CD4-positive, alpha-beta T cell treated with Interleukin-6 for 4 hours (primary cell): ENCODE measurements around the gene GORAB.

ENCODE experiments used
- DNase-seq: peaks from one replicate; pipeline ENCODE4 v3.0.0-alpha.2; 2020; ENCODE audit warnings: mixed read lengths

Gene GORAB

DNA sequence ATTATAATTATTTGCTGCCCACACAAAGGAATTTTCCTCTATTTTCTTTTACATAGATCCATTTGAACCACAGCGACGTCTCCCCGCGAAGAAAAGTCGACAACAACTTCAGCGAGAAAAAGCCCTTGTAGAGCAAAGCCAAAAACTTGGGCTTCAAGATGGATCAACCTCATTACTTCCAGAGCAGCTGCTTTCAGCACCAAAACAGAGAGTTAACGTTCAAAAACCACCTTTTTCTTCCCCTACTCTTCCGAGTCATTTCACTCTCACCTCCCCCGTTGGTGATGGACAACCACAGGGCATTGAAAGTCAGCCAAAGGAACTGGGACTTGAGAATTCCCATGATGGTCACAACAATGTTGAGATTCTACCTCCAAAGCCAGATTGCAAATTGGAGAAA is 7.2 kb downstream of the GORAB start:
- DNase-seq, result no peak

DNA sequence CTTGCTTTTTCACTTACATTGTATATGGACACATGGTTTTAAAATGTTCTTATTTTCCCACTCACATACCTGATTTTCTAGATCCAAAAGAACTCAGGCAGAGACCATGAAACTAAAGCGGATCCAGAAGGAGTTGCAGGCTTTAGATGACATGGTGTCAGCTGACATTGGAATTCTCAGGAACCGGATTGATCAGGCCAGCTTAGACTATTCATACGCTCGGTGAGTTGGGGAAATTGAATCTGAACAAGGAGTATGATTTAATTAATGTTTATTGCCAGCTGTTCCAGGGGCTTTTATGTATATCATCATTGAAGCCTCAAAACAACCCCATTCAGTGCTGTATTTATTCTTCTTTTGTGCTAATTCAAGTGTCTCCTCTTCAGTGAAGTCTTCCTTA is 12.7 kb downstream of the GORAB start:
- no peak for DNase-seq

DNA sequence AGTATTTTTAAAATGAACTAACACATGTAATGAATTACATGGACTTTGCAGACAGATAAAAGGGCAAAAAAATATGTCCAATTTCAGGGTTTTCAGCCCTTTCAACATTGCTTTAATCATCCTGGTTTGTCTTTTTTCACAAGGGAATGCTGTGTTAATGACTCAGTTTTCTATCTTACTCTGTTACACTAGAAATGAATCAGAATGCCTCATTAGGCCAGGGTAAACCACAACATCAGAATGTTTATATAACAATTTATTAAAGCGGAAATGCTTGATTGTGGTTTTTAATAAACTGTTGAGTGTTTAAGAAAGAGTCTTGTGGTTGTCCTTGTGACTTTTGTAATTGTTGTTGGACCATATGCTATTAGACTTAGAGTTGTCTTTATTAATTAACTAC is 13.5 kb downstream of the GORAB start:
- DNase-seq, result no peak

DNA sequence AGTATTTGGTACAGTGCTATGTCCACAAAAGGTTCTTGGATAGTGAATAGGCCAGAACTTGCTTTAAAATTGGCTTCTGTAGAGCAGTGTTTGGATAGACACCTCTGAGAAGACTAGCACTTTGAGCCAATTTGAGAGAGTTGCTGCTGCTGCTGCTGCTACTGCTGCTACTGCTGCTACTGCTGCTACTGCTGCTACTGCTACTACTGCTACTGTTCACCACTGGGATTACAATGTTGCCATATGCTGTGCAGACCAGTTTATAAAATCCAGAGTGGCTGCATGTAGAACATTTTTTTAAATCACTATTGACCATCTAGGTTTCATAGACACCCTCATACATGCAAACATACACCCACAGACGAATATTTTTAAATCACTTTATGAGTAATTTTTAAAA is 15.3 kb downstream of the GORAB start:
- DNase-seq, result no peak

- DNase-seq, result no peak
Measured at GRCh38 chr1:170548497-170548896, 16.5 kb downstream of the GORAB start.

DNA sequence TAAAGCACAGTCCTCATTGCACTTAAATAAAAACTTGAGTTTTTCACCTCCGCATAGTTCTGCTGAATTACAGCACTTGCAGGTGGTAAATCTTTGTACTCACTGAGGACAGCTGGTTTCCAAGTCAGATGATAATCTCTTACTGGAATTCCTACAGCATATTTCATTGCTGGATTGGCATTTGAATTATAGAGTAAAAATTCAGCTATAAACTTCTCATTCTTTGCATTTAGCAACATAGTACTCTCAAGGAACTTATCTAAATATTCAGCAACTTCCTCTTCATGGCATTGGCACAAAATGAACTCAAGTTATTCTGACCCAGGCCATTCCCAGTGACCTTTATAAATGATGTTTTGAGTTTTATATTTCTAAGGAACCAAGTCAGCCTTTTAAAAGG is 23.4 kb downstream of the GORAB start:
- no peak for DNase-seq

DNA sequence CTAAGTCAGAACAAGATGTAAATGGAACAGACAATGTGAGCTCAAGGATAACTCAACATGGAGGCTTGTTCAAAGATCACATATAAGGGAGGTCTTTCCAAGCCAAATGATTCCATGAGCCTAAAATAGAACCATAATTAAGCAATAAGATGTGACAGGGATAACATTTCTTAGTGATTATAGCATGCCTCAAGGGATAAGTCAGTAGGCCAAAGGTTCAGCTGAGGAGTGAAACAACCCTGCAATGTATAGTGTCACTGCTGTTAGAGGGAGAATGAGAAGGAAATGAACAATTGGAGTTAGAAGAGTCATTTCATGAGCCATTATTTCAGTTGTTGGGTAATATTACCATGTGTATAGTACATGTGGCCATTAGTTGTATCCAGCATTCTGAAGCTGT is 25.0 kb downstream of the GORAB start:
- no peak for DNase-seq

- no peak for DNase-seq
Measured at GRCh38 chr1:170558731-170559130, 26.8 kb downstream of the GORAB start.

GRCh38 chr1:170559166-170559565 is 27.2 kb downstream of the GORAB start:
- DNase-seq, result no peak

DNA sequence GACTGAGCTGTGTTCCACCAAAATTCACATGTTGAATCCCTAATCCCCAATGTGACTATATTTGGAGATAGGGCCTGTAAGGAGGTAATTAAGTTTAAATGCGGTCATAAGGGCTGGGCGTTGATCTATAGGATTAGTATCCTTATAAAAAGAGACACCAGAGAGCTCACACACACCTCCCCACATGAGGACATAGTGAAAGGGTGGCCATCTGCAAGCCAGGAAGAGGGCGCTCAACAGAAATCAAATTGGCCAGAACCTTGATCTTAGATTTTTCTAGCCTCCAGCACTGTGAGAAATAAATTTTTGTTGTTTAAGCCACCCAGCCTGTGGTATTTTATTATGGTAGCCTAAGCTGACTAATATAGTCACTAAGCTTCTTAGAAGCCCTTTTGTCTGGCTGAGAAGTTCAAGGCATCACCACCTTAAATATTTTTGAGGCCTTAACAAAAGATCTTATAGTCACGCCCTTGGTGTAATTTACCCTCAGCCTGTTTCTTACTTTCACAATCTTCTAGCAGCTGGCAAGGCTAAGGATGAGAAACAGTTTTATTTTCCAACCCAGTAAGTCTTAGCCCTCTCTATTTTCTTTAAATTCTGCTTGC is 28.8 kb downstream of the GORAB start:
- no peak for DNase-seq

DNA sequence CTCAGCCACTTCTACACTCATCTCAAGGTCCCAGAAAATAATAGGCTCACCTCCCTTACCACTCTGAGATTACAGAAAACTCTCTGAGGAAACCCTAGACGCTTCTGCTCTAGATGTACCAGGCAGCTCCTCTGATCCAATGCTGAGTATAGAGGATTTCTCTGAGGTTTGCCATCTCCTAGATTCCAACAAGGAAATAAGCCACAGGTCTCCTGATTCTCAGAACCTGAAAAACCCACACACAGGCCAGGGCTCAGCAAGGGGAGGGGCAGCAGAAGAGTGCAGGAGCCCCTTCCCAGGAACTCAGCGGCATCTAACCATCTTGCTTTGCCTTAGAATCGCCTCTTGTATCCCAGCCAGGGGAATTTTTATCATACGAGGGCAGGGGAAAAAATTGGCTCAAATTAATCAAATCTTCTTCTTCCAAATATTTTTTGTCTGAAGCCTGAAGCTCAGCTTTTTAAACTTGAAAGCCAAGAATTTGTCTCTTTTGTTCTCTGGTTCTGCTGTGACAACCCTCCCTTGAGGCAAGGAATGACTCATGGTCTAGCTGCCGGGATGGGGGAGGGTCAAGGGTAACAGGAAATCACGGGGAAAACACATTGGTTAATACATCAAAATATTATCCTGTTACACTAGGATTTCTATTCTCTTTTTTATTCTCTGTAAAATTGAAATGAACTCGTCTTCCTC is 30.8 kb downstream of the GORAB start:
- DNase-seq, result peak; percentile 39

DNA sequence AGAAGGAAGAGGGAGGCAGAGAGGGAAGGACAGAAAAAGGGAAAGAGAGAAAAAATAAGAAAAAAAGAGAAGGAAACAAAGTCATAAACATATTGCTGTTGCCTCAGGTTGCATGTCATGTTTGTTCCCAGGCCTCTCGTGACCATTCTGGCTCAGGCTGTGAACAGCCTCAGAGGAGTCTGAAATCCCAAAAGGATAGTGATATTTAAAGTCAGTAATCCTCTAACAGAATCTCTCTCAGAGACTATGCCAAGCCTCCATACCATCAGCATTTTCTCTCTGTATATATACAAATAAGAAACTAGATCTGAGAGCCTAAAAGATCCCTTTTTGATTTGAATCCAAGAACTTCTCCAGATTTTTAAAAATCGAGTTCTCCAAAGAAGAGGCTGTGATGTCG is 35.2 kb downstream of the GORAB start:
- DNase-seq, result no peak

GRCh38 chr1:170568197-170568596 is 36.2 kb downstream of the GORAB start:
- no peak for DNase-seq

GRCh38 chr1:170576980-170577379 is 45.0 kb downstream of the GORAB start:
- no peak for DNase-seq

- no peak for DNase-seq
Measured at GRCh38 chr1:170578359-170578758, 46.4 kb downstream of the GORAB start.

DNA sequence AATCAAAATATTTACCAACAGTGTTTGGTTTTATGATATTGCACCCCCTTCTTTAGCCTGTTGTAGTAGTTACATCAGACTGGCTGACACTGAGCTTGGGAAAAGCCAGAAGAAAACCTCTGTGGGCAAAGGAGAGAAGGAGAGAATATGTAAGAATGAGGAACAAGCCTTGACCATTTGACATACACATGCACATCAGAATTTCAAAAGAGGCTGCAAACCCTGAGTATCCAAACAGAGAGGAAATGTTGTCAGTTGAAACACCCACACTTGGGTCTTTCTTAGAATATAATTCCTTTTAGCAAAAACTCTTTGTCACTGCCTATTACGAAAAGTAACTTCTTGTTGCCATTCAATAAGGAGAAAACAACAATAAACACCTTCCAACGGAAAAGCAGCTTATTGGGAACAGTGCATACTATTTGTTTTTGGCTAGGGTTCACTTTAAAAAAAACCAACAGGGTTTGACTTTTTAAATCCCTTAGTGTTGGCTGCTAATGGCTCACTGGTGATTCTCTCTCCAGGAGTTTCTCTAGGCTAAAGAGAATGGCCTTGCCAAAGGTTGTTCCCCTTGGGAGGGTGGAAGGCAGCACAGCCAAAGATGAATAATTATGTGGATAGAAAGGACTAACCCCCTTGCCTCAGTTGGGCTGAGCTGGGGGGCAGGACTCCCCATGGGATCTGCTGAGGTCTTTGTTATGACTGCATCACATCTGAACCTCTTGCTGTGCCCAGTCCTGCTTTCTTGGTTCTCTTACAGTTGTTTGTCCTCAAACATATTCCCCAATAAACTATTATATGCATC is 48.9 kb downstream of the GORAB start:
- no peak for DNase-seq

DNA sequence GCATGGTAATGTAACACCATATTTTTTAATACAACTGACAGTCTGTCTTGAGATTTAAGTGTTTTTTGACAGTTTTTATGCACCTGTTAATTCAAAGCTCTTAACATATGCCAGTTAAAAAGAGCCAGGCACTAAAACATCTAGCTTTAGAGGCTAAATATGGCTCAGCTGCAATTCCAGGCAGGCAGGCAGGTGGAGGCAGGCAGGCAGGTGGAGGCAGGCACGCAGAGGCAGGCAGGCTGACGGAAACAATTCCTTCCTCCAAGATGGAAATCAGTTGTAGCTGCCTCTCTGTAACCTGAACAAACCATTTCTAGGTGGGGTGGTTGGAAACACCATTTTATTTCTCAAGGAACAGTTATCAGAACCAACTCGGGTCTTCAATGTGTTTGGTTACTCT is 51.2 kb downstream of the GORAB start:
- DNase-seq, result no peak

- no peak for DNase-seq
Measured at GRCh38 chr1:170586321-170587252, 54.6 kb downstream of the GORAB start.

GRCh38 chr1:170587253-170587593 is 55.3 kb downstream of the GORAB start:
- no peak for DNase-seq

DNA sequence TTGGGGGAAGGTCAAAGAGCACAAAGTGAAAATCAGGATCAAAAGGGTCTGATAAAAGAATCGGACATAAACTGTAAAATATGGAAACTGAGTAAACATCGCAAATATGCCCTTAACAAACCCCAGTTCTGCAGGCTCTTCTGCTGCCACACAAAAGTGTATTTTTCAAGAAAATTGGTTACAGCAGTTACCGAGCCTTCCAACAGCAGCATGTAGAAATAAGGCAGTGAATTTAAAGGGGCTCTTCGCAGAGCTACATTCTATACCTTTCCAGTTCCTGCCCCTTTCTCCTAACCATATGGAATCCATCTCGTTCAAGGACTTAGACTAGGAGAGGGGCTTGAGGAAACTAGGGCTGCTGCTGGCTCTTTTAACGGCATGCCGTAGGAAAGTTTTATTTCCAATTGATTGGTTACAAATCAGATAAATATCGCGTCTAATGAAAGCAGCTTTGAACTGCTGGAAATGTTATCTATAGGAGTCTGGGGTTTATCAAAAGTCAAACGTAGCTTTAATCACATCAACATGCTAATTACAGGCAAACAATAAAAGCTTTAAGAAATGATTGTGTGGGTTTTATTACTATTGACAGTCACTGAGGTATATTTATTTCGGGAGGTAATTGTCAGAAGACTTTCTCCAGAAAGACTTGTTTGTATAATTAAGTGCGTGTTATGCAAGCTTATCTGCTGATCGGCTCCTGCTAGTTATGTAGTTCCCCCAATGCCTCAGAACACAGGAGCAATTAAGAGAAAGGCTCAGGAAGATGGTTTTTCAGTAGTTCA is 59.1 kb downstream of the GORAB start:
- no peak for DNase-seq

DNA sequence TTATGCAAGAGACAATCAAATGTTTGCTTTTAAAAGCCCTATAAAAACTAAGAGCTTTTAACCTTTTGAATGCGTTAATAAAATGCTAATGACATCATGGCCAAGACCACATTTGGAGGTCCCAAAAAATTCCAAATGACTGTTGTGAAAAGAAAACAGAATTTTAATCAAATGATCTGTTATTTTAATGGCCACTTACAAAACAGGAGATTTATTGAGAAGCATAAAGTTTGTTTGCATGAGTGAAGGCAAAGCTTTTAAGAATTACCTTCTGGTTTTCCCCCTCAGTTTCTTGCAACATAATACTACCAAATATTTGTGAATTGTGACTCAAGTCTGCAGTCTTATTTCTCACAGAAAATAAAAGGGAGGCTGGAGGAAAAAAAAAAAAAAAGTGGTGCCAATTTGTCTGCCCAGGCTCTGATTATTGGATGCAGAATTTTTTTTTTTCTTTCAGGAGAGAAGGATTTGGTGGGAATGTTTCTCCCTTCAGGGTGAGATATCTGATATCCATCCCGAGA is 60.7 kb downstream of the GORAB start:
- DNase-seq, result no peak
